Uterus (tissue), 2 donors: ENCODE results near the gene GHSR.

Source experiments
- CTCF ChIP-seq, 4 experiments: fragments of 200-600 bp in 2 of 4; fragments of 450-650 bp in 2 of 4; sonication (generic) in 2 of 4; IDR thresholded peaks; one replicate each; pipeline ENCODE4 v1.5.1; 2016 to 2019; ENCODE audit warnings: antibody characterized with exemption in 4 of 4, mild to moderate bottlenecking in 2 of 4, moderate library complexity in 1 of 4
- POLR2A ChIP-seq, 2 donors: fragments of 450-650 bp; IDR thresholded peaks; one replicate each; pipeline ENCODE4 v1.6.1; 2016; ENCODE audit warnings: antibody characterized with exemption in 2 of 2, mild to moderate bottlenecking in 1 of 2, moderate library complexity in 1 of 2

GRCh38 chr3:172449466-172450149 is 1.4 kb upstream of the GHSR start:
- TF ChIP-seq CTCF (IDR thresholded peaks at IDR 0.05) (no peak), POLR2A (IDR thresholded peaks at IDR 0.05) (no peak)
